ENCODE measurements around the gene FRS3. TPM values are rescaled to one million over a fixed set of nuclear protein-coding genes. Genes with fewer than 3 reads are reported as not detected.

FRS3 gene
- total and polyA plus RNA-seq, 2 of the 13 experiments (the other 11 are each of a cell fraction or from before 2014, with no cell fraction given): 3.0 to 7.4 TPM

DNA sequence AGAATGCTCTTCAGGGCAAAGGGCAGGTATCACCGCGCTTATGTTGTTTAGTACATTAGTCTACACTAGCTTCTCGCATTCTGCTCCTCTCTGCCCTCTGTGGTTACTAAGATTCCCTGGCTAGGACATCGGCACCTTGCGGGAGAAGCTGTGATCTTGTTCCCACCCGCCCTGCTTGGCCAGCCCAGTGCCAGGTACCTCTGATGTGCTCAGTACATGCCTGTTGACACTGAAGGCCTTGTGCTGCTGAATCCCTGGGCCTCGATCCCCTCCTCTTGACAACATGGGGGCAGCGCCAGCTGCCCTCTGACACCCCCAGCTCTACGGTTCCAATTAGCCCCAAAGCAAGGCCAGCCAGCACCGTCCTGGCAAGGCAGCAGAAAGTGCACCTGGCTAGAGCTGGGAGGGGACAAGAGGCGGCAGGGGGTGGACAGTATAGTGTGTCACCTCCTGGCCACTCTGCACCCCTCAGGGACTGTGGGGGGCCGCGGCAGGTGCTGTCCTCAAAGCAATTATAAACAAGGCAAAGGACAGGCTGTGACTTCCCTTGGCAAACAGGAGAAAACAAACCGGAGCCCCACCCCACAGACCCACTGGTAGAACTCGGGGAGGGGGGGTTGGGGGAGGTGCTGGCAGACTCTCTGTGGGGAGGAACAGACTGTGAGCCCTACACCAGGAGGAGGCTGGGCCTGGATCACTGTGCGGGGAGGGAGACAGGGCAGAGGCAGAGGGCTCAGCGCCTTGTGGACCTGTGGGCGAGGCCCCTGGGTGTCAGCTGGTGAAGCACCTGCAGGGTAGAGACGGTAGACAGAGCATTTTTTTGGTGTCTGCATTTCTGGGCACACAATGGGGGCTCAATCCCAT is 51.4 kb downstream of the FRS3 start (continued):
- TF ChIP-seq YEATS4 (CRISPR knock-in tag; IDR thresholded peaks at IDR 0.05; ENCODE audit: borderline replicate concordance) (no peak), ATM (IDR thresholded peaks at IDR 0.05; ENCODE audit: borderline replicate concordance) (no peak), GPN1 (CRISPR knock-in tag; IDR thresholded peaks at IDR 0.05; ENCODE audit: borderline replicate concordance) (no peak), ZNF337 (CRISPR knock-in tag; IDR thresholded peaks at IDR 0.05; ENCODE audit: borderline replicate concordance, low read depth) (no peak), HNRNPL (IDR thresholded peaks at IDR 0.05; ENCODE audit: low read depth, low read length) (peak; percentile 66; the same call in 1 of the 2 replicates), KIAA2018 (CRISPR knock-in tag; IDR thresholded peaks at IDR 0.05; ENCODE audit: borderline replicate concordance) (no peak), JUND (CRISPR knock-in tag; IDR thresholded peaks at IDR 0.05) (no peak), BATF2 (CRISPR knock-in tag; IDR thresholded peaks at IDR 0.05) (no peak), ZNF761 (CRISPR knock-in tag; conservative IDR thresholded peaks at IDR 0.05) (no peak), ZNF629 (CRISPR knock-in tag; conservative IDR thresholded peaks at IDR 0.05) (no peak), FOSL1 (CRISPR knock-in tag; IDR thresholded peaks at IDR 0.05; ENCODE audit: borderline replicate concordance) (no peak), AGO2 (optimal IDR thresholded peaks at IDR 0.05; ENCODE audit: low read depth, low read length) (peak; percentile 39), ZSCAN25 (CRISPR knock-in tag; IDR thresholded peaks at IDR 0.05) (no peak), ZNF10 (CRISPR knock-in tag; IDR thresholded peaks at IDR 0.05; ENCODE audit: borderline replicate concordance, low read depth) (no peak), SP4 (CRISPR knock-in tag; IDR thresholded peaks at IDR 0.05) (peak; percentile 54; the same call in 1 of the 2 replicates), ZNF776 (CRISPR knock-in tag; IDR thresholded peaks at IDR 0.05) (no peak), ZMAT3 (CRISPR knock-in tag; conservative IDR thresholded peaks at IDR 0.05) (no peak)
- TF ChIP-seq, protein P1, sequence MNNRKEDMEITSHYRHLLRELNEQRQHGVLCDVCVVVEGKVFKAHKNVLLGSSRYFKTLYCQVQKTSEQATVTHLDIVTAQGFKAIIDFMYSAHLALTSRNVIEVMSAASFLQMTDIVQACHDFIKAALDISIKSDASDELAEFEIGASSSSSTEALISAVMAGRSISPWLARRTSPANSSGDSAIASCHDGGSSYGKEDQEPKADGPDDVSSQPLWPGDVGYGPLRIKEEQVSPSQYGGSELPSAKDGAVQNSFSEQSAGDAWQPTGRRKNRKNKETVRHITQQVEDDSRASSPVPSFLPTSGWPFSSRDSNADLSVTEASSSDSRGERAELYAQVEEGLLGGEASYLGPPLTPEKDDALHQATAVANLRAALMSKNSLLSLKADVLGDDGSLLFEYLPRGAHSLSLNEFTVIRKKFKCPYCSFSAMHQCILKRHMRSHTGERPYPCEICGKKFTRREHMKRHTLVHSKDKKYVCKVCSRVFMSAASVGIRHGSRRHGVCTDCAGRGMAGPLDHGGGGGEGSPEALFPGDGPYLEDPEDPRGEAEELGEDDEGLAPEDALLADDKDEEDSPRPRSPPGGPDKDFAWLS (CRISPR knock-in tag; IDR thresholded peaks at IDR 0.05; ENCODE audit: borderline replicate concordance): 0 out of 2 replicates have a peak, but pooled peaks have one; percentile 49
